DMS153 (cell line): ENCODE data around the gene TNK1.

Source experiments
- DNase-seq: peaks from one replicate; lab custom pipeline; 2025; lab: John Stamatoyannopoulos, UW

The TNK1 gene

DNA sequence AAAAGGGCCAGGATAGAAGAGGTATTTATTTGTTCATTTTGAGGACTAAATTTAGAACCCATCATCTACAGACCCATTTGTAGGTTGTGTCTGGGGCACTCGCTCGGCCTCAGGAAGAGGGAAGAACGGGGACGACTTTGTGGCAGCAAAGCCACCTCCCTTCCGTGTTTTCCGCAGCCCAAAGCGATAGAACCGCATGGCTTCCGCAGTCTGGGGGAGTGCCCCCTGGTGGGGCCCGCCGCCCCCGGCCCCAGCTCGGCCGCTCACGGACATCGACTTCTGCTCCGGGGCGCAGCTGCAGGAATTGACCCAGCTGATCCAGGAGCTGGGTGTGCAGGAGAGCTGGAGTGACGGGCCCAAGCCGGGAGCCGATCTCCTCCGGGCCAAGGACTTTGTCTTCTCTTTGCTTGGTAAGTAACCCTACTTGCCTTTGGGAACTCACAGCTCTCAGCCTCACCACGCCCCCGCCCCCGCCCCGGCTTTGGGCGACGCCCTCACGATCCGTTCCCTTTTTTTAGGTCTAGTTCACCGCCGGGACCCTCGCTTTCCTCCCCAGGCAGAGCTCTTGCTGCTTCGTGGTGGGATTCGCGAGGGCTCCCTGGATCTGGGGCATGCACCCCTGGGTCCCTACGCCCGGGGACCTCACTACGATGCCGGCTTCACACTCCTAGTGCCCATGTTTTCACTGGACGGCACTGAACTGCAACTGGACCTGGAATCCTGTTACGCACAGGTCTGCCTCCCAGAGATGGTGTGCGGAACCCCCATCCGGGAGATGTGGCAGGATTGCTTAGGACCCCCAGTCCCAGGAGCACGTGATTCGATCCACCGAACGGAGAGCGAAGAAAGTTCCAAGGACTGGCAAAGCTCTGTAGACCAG lies 55.0 kb downstream of the TNK1 start:
- DNase-seq: no peak

DNA sequence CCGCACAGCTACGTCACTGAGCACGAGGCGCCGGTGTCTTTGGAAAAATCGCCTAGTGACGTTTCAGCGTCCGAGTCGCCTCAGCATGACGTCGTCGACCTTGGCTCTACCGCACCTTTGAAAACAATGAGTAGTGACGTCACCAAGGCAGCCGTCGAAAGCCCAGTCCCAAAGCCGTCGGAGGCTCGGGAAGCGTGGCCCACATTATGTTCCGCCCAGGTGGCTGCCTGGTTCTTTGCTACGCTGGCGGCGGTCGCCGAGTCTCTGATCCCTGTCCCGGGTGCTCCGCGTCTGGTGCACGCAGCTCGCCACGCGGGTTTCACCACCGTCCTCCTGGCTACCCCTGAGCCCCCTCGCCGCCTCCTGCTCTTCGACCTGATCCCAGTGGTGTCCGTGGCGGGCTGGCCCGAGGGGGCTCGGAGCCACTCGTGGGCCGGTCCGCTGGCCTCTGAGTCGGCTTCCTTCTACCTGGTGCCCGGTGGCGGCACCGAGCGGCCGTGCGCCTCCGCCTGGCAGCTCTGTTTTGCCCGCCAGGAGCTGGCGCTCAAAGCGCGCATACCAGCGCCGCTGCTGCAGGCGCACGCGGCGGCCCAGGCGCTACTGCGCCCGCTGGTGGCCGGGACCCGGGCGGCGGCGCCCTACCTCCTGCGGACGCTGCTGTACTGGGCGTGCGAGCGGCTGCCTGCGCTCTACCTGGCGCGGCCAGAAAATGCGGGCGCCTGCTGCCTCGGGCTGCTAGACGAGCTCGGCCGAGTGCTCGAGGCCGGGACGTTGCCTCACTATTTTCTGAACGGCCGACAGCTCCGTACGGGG lies 55.9 kb downstream of the TNK1 start:
- DNase-seq: peak; percentile 73

DNA sequence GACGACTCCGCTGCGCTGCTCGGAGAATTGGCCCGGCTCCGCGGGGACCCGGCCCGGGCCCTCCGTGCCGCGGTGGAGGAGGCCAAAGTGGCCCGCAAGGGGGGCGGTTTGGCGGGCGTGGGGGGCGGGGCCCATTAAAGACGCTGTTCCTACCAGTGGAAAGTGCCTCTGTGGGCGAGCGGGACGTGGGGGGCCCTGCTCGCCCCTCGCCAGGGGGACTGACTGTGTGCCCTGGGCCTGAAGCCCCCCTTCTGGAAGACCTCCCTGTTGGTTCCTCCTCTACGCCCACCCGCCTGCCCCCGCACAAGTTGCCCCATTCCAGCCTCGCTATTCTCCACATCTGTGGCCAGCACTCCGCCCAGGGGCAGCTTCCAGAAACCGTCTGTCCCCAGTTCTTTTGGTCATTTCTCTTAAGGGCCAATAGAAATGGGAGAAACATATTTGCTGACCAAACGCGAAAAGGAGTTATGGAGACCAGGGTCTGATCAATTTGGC lies 56.5 kb downstream of the TNK1 start:
- no peak for DNase-seq

- DNase-seq: no peak
Observed at GRCh38 chr17:7437950-7438614, 57.2 kb downstream of the TNK1 start.

GRCh38 chr17:7438656-7439460 lies 58.0 kb downstream of the TNK1 start:
- DNase-seq: no peak
